H9 (cell line): Measurements from ENCODE around the gene ADARB2. TPM values are rescaled to one million over a fixed set of nuclear protein-coding genes. Genes with fewer than 3 reads are reported as not detected.

Experiments used
- DNase-seq: peaks from one replicate; pipeline ENCODE4 v3.0.0-alpha.2; 2017
- H2AFZ ChIP-seq: one replicate; pipeline ENCODE4 v1.6.1; 2013; ENCODE audit warnings: mild to moderate bottlenecking, low read length, control low read depth, moderate library complexity
- H2AK5ac ChIP-seq: 2 replicates; pipeline ENCODE4 v1.6.1; 2013; ENCODE audit warnings: low read length, control low read depth, mixed read lengths; ENCODE audit not compliant: insufficient read length
- H2BK120ac ChIP-seq: one replicate; pipeline ENCODE4 v1.6.1; 2013; ENCODE audit warnings: low read depth, mild to moderate bottlenecking, low read length, control low read depth, inconsistent platforms; ENCODE audit not compliant: poor library complexity, severe bottlenecking
- H2BK12ac ChIP-seq: 2 replicates; pipeline ENCODE4 v1.6.1; 2013; ENCODE audit warnings: low read length, control low read depth, mixed read lengths, low read depth; ENCODE audit not compliant: insufficient read length
- H2BK15ac ChIP-seq: 2 replicates; pipeline ENCODE4 v1.6.1; 2013; ENCODE audit warnings: low read depth, low read length, control low read depth
- H2BK20ac ChIP-seq: one replicate; pipeline ENCODE4 v1.6.1; 2013; ENCODE audit warnings: low read depth, mild to moderate bottlenecking, low read length, control low read depth, inconsistent platforms; ENCODE audit not compliant: poor library complexity, severe bottlenecking
- H2BK5ac ChIP-seq: 2 replicates; pipeline ENCODE4 v1.6.1; 2013; ENCODE audit warnings: low read length, control low read depth, mixed read lengths; ENCODE audit not compliant: insufficient read length
- H3K14ac ChIP-seq: 2 replicates; pipeline ENCODE4 v1.6.1; 2013; ENCODE audit warnings: low read length, control low read depth; ENCODE audit not compliant: insufficient read depth
- H3K18ac ChIP-seq: 2 replicates; pipeline ENCODE4 v1.6.1; 2013; ENCODE audit warnings: low read depth, mild to moderate bottlenecking, mixed read lengths, low read length, control low read depth; ENCODE audit not compliant: insufficient read length
- H3K23ac ChIP-seq: 2 replicates; pipeline ENCODE4 v1.6.1; 2013; ENCODE audit warnings: low read length, control low read depth, mixed read lengths, low read depth; ENCODE audit not compliant: insufficient read length
- H3K23me2 ChIP-seq: 2 replicates; pipeline ENCODE4 v1.6.1; 2013; ENCODE audit warnings: low read depth, mild to moderate bottlenecking, mixed read lengths, low read length, control low read depth; ENCODE audit not compliant: insufficient read length, poor library complexity, severe bottlenecking
- H3K27ac ChIP-seq: 2 replicates; pipeline ENCODE4 v1.5.1; 2013; ENCODE audit warnings: low read length, control low read depth, mixed read lengths, low read depth; ENCODE audit not compliant: insufficient read length
- H3K27me3 ChIP-seq: 2 replicates; pipeline ENCODE4 v1.6.1; 2013; ENCODE audit warnings: low read length, control low read depth, inconsistent platforms; ENCODE audit not compliant: insufficient read depth
- H3K4ac ChIP-seq: 2 replicates; pipeline ENCODE4 v1.6.1; 2013; ENCODE audit warnings: low read depth, mild to moderate bottlenecking, control low read depth, inconsistent platforms, low read length, moderate library complexity
- H3K4me1 ChIP-seq: 2 replicates; pipeline ENCODE4 v1.6.1; 2013; ENCODE audit warnings: low read length, control low read depth, inconsistent platforms; ENCODE audit not compliant: insufficient read depth
- H3K4me2 ChIP-seq: 2 replicates; pipeline ENCODE4 v1.6.1; 2013; ENCODE audit warnings: low read length, control low read depth, mixed read lengths; ENCODE audit not compliant: insufficient read length, insufficient read depth
- H3K56ac ChIP-seq: 2 replicates; pipeline ENCODE4 v1.6.1; 2013; ENCODE audit warnings: low read depth, mild to moderate bottlenecking, mixed read lengths, low read length, control low read depth; ENCODE audit not compliant: insufficient read length
- H3K79me1 ChIP-seq: 2 replicates; pipeline ENCODE4 v1.6.1; 2013; ENCODE audit warnings: low read depth, mild to moderate bottlenecking, moderate library complexity, low read length, control low read depth, inconsistent platforms; ENCODE audit not compliant: insufficient read depth, poor library complexity, severe bottlenecking
- H3K79me2 ChIP-seq: 2 replicates; pipeline ENCODE4 v1.6.1; 2013; ENCODE audit warnings: low read length, control low read depth, inconsistent platforms; ENCODE audit not compliant: insufficient read depth
- H3K9ac ChIP-seq: 2 replicates; pipeline ENCODE4 v1.6.1; 2013; ENCODE audit warnings: low read length, control low read depth, mixed read lengths; ENCODE audit not compliant: insufficient read length; ENCODE audit errors: extremely low read depth
- H3K9me3 ChIP-seq: one replicate; pipeline ENCODE4 v1.6.1; 2013; ENCODE audit warnings: low read depth, low read length, inconsistent platforms; ENCODE audit not compliant: control insufficient read depth
- H3T11ph ChIP-seq: one replicate; pipeline ENCODE4 v1.6.1; 2013; ENCODE audit warnings: mild to moderate bottlenecking, low read length, control low read depth, inconsistent platforms
- H4K20me1 ChIP-seq: one replicate; pipeline ENCODE4 v1.6.1; 2013; ENCODE audit not compliant: control insufficient read depth, insufficient read length, insufficient read depth
- H4K5ac ChIP-seq: 2 replicates; pipeline ENCODE4 v1.6.1; 2013; ENCODE audit warnings: low read depth, mild to moderate bottlenecking, mixed read lengths, low read length, control low read depth; ENCODE audit not compliant: insufficient read length
- H4K8ac ChIP-seq: replicated peaks from 2 replicates; pipeline ENCODE4 v1.6.1; 2013; ENCODE audit warnings: low read length, control low read depth, mixed read lengths, low read depth; ENCODE audit not compliant: insufficient read length
- H4K91ac ChIP-seq: 2 replicates; pipeline ENCODE4 v1.6.1; 2013; ENCODE audit warnings: low read depth, mild to moderate bottlenecking, moderate library complexity, mixed read lengths, low read length, control low read depth; ENCODE audit not compliant: insufficient read length
- H3K27ac Mint-ChIP-seq, 3 experiments: 2 replicates in 2 of 3; 3 replicates in 1 of 3; pipeline ENCODE4 v1.8.0; 2020 to 2021; ENCODE audit warnings: mixed read lengths in 3 of 3, mild to moderate bottlenecking in 1 of 3, moderate library complexity in 1 of 3
- H3K27me3 Mint-ChIP-seq: 2 replicates; pipeline ENCODE4 v1.8.0; 2021; ENCODE audit warnings: low read depth, mild to moderate bottlenecking, moderate library complexity, mixed read lengths
- H3K36me3 Mint-ChIP-seq, 3 experiments: 2 replicates in 2 of 3; 3 replicates in 1 of 3; pipeline ENCODE4 v1.8.0; 2020 to 2021; ENCODE audit warnings: low read depth in 3 of 3, mixed read lengths in 3 of 3; ENCODE audit not compliant: insufficient read depth in 1 of 3
- H3K4me1 Mint-ChIP-seq, 2 experiments: 2 replicates each; pipeline ENCODE4 v1.8.0; 2020; ENCODE audit warnings: mixed read lengths in 2 of 2
- H3K4me3 Mint-ChIP-seq, 2 experiments: 2 replicates in 1 of 2; 3 replicates in 1 of 2; pipeline ENCODE4 v1.8.0; 2020 to 2021; ENCODE audit warnings: mild to moderate bottlenecking in 2 of 2, mixed read lengths in 2 of 2, moderate library complexity in 1 of 2
- H3K9me3 Mint-ChIP-seq, 2 experiments: 2 replicates in 1 of 2; 3 replicates in 1 of 2; pipeline ENCODE4 v1.8.0; 2020; ENCODE audit warnings: mild to moderate bottlenecking in 2 of 2, mixed read lengths in 2 of 2, moderate library complexity in 1 of 2
- CTCF ChIP-seq: fragments of 200-600 bp; sonication (generic); conservative IDR thresholded peaks from 3 replicates; pipeline ENCODE4 v1.8.0; 2021; ENCODE audit warnings: antibody characterized with exemption, mild to moderate bottlenecking
- WGBS: extraction: QIAGEN DNeasy Blood & Tissue Kit; methylation state at CpG from one replicate; pipeline ENCODE4 v1.1.7; 2013; ENCODE audit warnings: missing lambda C conversion rate, low lambda C conversion rate, mixed read lengths; ENCODE audit not compliant: insufficient read length; ENCODE audit errors: extremely low coverage; 5-methylcytosine and 5-hydroxymethylcytosine counted together
- total RNA-seq: library from RNA; stranded (reverse); gene quantifications from 2 replicates; pipeline ENCODE4 v1.2.1, GENCODE V29; 2021

ADARB2 gene
- total RNA-seq, 1 experiment from 2014 or later: 0.87 TPM

- no peaks in the 10 kb centered on the region for H3K23me2 ChIP-seq
- no peaks in the 10 kb centered on the region for H3K9me3 ChIP-seq
- H3K4me1 ChIP-seq: no peaks in the 10 kb centered on the region
- no peak overlapping the region for H4K8ac ChIP-seq
- Mint-ChIP-seq H3K27ac (no peak overlapping the region), H3K4me1 (peaks cover 30 to 36% of the 10 kb centered on the region in 2 experiments), H3K36me3 (peaks cover 3 to 28% (median 8%) of the 10 kb centered on the region in 3 experiments), H3K4me3 (no peak overlapping the region), H3K9me3 (peaks cover 24 to 28% of the 10 kb centered on the region in 2 experiments), H3K27me3 (peaks cover 15% of the 10 kb centered on the region)
- H3K79me1 ChIP-seq: no peaks in the 10 kb centered on the region
- H3K4ac ChIP-seq: no peak overlapping the region
- no peak overlapping the region for H3K9ac ChIP-seq
- H2AK5ac ChIP-seq: no peak overlapping the region
- no peak overlapping the region for H4K5ac ChIP-seq
- no peak overlapping the region for H2BK12ac ChIP-seq
- DNase-seq: no peak
- no peak overlapping the region for H3T11ph ChIP-seq
- no peak overlapping the region for H3K56ac ChIP-seq
- H2BK5ac ChIP-seq: no peak overlapping the region
- no peak overlapping the region for H3K23ac ChIP-seq
- no peak overlapping the region for H3K14ac ChIP-seq
- no peak overlapping the region for H2AFZ ChIP-seq
- H3K4me2 ChIP-seq: no peak overlapping the region
- no peaks in the 10 kb centered on the region for H3K79me2 ChIP-seq
- no peak overlapping the region for H2BK15ac ChIP-seq
- H3K27ac ChIP-seq: no peak overlapping the region
- no peak for TF ChIP-seq CTCF
- no peaks in the 10 kb centered on the region for H3K27me3 ChIP-seq
- no peaks in the 10 kb centered on the region for H4K20me1 ChIP-seq
- no peak overlapping the region for H2BK120ac ChIP-seq
- no peak overlapping the region for H2BK20ac ChIP-seq
- no peak overlapping the region for H4K91ac ChIP-seq
- no peak overlapping the region for H3K18ac ChIP-seq
- WGBS: no CpG with 5 or more reads among the region's 9 CpGs
Measured at GRCh38 chr10:1477578-1477977, 259.7 kb downstream of the ADARB2 start.
